NCI-H345 treated with DMSO at 0.1 percent for 48 hours (cell line): ENCODE data around the gene GPX4.

Source experiments
- DNase-seq: peaks from one replicate; lab custom pipeline; 2025; ENCODE audit not compliant: unreplicated experiment; lab: John Stamatoyannopoulos, UW

Gene GPX4

GRCh38 chr19:1130771-1131717 lies 27.2 kb downstream of the GPX4 start:
- no peak for DNase-seq

DNA sequence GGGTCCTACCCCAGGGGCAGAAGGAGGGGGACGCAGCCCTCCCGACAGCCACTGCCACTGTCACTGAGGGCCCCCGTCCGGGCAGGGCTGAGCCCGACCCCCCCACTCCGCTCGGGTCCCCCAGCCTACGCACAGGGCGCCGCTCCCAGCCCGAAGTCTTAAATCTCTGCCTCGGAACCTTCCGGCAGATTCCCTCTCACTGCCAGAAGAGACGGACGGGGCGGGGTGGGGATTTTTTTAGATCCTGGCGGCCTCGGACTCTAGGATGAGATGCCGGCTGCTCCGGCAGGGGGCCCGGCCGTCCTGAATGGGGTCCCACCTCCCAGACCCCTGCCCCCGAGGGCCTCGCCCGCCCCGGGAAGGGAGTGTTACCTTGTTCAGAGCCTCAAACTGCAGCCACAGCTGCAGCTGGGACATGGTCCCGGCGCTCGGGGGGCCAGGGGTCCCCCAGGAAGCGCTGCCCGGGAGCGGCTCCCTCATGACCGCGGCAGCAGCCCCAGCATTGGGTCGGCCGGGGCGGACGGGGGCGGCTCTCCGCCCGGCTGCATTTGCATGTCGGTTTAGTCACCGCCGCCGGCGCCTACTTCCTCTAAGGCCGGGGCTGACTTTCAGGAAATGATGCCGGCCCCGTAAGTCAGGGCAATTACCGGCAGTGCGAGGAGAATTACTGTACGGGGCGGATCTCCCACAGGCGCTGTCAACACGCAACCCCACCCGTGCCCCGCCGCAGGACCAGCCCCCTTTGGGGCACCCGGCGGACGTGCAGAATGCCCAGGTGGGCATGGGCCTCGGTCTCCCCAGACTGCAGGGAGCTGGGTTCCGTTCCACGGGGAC lies 28.1 kb downstream of the GPX4 start:
- DNase-seq = no peak

- no peak for DNase-seq
These were observed 29.0 kb downstream of the GPX4 start for GRCh38 chr19:1132552-1133383.

- DNase-seq = no peak
These were observed 29.7 kb downstream of the GPX4 start for GRCh38 chr19:1133471-1133929.

DNA sequence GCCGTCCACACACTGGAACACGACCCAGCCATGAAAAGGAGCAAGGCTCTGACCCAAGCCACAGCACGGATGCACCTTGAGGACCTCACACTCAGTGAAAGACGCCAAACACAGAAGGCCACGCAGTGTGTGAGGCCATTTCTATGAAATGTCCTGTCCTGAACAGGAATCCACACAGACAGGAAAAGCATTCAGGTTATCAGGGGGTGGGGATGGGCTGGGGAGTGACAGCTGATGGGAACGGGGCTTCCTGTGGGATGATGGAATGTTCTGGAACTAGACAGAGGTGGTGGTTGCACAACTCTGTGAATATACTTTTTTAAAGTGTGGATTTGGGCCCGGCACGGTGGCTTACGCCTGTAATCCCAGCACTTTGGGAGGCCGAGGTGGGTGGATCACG lies 30.6 kb downstream of the GPX4 start:
- no peak for DNase-seq

- DNase-seq = no peak
These were observed 31.7 kb downstream of the GPX4 start for GRCh38 chr19:1135454-1135853.

DNA sequence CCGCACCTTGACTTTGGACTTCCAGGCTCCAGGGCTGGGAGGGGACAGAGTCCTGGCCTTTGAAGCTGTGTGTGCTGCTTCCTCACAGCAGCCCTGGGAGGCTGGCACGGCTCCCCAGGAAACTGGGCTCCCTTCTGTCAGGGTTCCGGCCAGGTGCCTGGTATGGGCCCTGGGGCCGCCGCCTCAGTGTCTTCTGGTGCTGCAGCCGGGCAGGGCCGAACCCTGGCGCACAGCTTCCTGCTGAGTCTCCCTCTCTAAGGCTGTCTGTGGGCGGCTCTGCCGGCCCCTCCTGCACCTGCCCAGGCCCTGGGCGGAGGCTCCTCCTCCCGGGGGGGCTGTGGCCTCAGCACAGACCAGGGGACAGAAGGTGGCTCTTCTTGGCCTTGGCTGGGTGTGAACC lies 32.4 kb downstream of the GPX4 start:
- no peak for DNase-seq

DNA sequence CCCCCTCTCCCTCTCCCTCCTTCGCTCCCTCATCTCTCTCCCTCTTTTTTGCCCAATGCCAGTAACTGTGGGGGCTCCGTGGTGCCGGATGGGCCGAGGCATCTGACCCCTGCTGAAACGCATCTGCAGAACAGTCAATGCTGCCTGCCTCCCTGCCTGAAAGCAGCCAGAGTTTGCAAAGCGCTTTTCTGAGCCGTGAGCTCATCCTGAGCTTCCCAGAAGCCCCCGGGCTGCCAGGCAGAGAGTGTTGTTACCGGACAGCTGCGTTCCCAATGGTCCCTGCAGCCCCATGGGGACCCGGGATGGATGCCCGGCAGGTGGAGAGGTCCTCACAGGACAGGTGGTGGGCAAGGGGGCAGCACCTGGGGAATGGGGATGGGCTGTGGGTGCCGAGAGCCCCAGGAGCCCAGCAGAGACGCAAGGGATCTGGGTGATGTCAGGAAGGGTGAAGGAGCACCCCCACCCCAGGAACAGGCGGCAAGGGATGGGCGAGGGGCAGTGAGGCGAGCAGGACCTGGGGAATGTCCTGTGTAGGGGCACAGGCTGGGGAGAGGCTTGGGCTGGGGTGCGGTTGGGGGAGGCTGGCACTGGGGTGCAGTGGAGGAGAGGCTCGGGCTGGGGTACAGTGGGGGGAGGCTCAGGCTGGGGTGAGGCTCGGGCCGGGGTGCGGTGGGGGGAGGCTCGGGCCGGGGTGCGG lies 33.0 kb downstream of the GPX4 start:
- DNase-seq = no peak

- DNase-seq = no peak
These were observed 34.3 kb downstream of the GPX4 start for GRCh38 chr19:1138121-1138520.

- DNase-seq = no peak
These were observed 35.3 kb downstream of the GPX4 start for GRCh38 chr19:1139126-1139525.

DNA sequence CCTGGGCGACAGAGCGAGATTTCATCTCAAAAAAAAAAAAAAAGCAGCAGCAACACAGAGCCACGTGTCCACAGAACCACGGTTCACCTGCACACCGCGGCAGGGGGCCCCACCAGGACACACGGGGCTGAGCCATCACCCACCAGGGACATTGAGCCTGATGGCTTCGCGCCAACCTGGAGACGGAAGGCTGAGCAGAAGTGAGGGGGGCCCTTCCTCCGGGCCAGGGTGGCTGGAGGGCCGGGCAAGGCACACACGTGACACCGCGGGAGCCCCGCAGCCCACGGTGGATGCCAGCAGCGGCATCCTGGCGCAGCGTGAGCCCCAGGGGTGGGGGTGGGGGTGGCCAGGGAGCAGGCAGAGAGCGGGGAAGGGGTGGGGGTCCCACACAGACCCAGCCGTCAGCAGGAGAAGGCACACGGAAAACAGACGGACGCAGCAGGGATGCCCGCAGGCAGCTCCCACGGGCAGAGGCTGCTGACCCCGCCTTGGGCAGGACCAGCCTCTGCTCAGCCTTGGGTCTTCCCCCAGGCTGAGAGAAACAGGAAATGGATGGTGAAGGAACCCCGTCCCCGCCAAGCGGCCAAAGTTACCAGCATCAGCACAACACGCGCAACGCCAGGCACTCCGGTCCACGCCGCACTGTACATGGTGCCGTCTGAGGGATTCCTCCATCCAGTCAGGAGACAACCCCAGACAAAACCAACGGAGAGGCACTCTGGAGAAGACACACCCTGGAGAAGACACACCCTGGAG lies 36.7 kb downstream of the GPX4 start:
- DNase-seq = no peak

DNA sequence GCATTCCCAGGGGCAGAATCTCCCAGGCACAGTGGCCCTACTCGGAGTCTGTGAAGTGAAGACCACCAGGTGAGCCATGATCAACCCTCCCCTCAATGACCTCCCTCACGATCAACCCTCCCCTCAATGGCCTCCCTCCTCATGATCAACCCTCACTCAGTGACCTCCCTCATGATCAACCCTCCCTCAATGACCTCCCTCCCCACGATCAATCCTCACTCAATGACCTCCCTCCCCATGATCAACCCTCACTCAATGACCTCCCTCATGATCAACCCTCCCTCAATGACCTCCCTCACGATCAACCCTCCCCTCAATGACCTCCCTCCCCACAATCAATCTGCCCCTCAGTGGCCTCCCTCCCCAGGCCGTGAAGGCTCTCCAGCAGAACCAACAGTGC lies 38.1 kb downstream of the GPX4 start:
- no peak for DNase-seq

DNA sequence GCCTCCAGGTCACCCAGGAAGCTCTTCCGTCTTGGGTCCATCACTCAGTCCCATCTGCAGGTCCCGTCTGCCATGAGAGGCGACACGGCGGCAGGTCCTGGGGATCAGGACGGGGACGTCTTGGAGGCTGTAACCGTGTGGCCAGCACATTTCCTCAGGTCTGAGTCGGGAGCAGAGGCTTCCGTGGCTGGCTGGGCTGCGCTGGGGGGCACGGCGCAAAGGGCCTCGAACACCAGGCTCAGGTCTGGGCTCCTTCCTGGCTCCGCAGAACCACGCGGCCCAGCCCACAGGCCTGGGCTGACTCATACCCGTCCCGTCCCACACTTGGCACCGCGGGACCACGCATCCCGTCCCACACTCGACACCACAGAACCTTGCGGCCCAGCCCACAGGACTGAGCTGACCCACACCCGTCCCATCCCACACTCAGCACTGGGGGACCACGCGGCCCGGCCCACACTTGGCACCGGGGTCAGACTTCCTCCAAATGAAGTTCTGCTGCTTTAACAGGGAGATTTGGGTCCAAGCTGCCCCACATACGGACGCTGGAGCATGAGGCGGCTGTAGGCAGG lies 40.1 kb downstream of the GPX4 start:
- DNase-seq = no peak

- no peak for DNase-seq
These were observed 40.9 kb downstream of the GPX4 start for GRCh38 chr19:1144741-1145140.

GRCh38 chr19:1145635-1146411 lies 42.0 kb downstream of the GPX4 start:
- DNase-seq = no peak

- no peak for DNase-seq
These were observed 42.6 kb downstream of the GPX4 start for GRCh38 chr19:1146412-1146699.

- no peak for DNase-seq
These were observed 43.3 kb downstream of the GPX4 start for GRCh38 chr19:1146858-1147780.
